ENCODE measurements around the gene ASTN2.

ASTN2 gene

GRCh38 chr9:116476935-116477381, 937.9 kb downstream of the ASTN2 start:
- H3K4me3 ChIP-seq (ENCODE audit: low read depth, low read length) = no peak overlapping the region
- DNase-seq (ENCODE audit: low read depth) = no peak
- no peak for TF ChIP-seq CTCF (IDR thresholded peaks at IDR 0.05; ENCODE audit: low read depth, low read length, missing control alignments)

- TF ChIP-seq CTCF (IDR thresholded peaks at IDR 0.05; ENCODE audit: low read depth, low read length, missing control alignments) = no peak
- DNase-seq (ENCODE audit: low read depth) = no peak
- H3K4me3 ChIP-seq (ENCODE audit: low read depth, low read length) = no peak overlapping the region
Observed at GRCh38 chr9:116476002-116476401, 938.9 kb downstream of the ASTN2 start.

GRCh38 chr9:116475201-116475600, 939.7 kb downstream of the ASTN2 start:
- TF ChIP-seq CTCF (IDR thresholded peaks at IDR 0.05; ENCODE audit: low read depth, low read length, missing control alignments) = no peak
- no peak for DNase-seq (ENCODE audit: low read depth)
- H3K4me3 ChIP-seq (ENCODE audit: low read depth, low read length) = no peak overlapping the region

- H3K4me3 ChIP-seq (ENCODE audit: low read depth, low read length) = no peak overlapping the region
- TF ChIP-seq CTCF (IDR thresholded peaks at IDR 0.05; ENCODE audit: low read depth, low read length, missing control alignments) = no peak
- DNase-seq (ENCODE audit: low read depth) = no peak
Observed at GRCh38 chr9:116471944-116472506, 942.8 kb downstream of the ASTN2 start.

GRCh38 chr9:116471093-116471906, 943.6 kb downstream of the ASTN2 start:
- TF ChIP-seq CTCF (IDR thresholded peaks at IDR 0.05; ENCODE audit: low read depth, low read length, missing control alignments) = no peak
- no peak overlapping the region for H3K4me3 ChIP-seq (ENCODE audit: low read depth, low read length)
- no peak for DNase-seq (ENCODE audit: low read depth)

GRCh38 chr9:116468793-116469527, 945.9 kb downstream of the ASTN2 start:
- H3K4me3 ChIP-seq (ENCODE audit: low read depth, low read length) = no peak overlapping the region
- no peak for DNase-seq (ENCODE audit: low read depth)
- no peak for TF ChIP-seq CTCF (IDR thresholded peaks at IDR 0.05; ENCODE audit: low read depth, low read length, missing control alignments)

All from GM12864 (cell line).